AG09309 (cell line): ENCODE data around the gene RNFT1.
A peak's percentile ranks its signal among the peaks of the same experiment; 100 is the strongest.
"Not testable (repeated sequence)": the region's sequence is repeated elsewhere in the genome, so short reads cannot be mapped to it uniquely, and the experiment has no call there.

Experiments
- DNase-seq: peaks from one replicate; pipeline ENCODE4 v3.0.0-alpha.2; 2010; ENCODE audit warnings: low read depth
- H3K4me3 ChIP-seq: 2 replicates; pipeline ENCODE4 v1.5.1; 2011; ENCODE audit warnings: mild to moderate bottlenecking, low read depth, low read length, moderate library complexity; ENCODE audit not compliant: control insufficient read depth
- CTCF ChIP-seq: IDR thresholded peaks from 2 replicates; pipeline ENCODE4 v1.5.1; 2011; ENCODE audit warnings: mild to moderate bottlenecking, low read depth, low read length, inconsistent platforms; ENCODE audit not compliant: insufficient read depth, control insufficient read depth; ENCODE audit errors: missing control alignments

Gene RNFT1

DNA sequence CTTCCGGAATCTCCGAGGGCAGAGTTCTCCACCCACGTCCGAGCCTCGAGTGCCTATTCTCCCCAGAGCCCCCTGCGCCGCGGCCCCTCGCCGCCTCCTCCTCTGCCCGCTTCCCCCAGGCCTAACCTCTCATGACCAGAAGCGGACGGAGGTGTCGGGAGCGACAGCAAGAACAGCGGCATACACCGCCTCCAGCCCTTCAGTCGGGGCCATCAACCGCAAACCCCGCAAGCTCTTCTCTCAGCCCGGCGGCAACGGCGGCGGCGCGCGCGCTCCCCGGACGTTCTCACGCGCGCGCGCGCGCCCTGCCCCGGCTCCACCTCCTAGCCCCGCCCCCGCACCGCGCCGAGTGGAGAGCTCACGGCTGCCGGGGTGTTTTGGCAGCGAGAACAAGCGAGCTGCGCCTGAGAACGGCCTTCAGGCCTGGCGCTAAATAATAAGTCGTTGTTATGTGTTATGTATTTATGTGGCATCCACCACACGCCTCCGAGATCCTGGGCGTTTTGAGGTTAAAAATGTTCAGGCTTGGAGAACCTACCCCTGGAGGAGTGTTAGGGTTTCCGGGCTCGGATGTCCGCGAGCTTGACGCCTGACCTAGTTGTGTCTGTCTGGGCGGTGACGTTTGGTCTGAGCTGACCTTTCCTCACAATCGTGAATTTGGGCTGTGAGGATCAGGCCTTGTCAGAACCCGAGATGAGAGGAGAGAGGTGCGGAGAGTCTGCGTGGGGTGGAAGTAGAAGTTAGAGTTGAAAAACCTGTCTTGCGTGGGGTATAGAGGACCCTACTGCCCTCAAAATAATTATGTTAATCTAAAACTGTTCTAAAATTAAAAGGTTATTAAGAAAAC, at the start of gene RNFT1:
Gene RNFT1, minus strand, starts transcription at position 259 of the 847 bp plus-strand sequence. Its CDS starts 77 bp downstream, at position 182.
- TF ChIP-seq CTCF, result no peak
- DNase-seq, result no peak
- H3K4me3 ChIP-seq, result peak within 1 kb of the TSS; percentile 100

DNA sequence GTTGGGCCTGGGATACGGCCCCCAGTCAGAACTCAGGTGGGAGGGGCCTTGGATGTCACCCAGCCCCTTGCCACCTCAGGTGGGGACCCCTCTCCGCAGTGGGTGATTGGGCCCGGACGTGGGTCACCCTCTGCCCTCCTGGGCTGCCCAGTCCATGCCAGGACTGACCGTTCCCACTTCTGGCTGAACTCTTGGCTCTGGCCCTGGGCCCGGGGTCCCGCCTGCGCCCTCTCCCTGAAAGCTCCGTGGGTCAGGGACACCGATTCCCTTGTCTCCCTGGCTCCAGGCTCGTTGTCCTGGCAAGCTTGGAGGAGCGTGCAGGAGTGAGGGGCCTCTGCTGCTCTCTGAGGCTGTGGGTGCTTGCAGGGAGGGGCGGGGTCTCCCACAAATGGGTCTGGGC, 44.8 kb upstream of the RNFT1 start:
- not testable (repeated sequence) for H3K4me3 ChIP-seq, DNase-seq

DNA sequence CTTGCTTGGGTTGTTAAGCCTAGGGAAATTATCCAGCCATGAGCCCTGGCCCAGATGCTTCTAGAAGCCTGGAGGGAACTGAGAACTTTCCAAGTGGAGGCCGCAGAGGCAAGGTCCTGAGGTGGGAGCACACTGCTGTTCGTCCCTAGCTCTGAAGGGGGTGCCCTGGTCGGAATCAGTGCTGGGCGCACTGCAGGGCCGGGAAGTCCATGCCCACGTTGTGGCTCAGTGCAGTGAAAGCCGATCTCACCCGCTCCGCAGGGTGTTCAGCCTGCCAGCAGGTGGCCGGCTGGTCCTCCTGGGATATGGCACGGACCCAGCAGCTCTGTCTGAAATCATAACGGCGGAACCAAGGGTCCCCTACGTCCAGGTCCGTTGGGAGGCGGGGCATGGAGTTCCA, 43.8 kb upstream of the RNFT1 start:
- not testable (repeated sequence) for H3K4me3 ChIP-seq, DNase-seq

- no peak for TF ChIP-seq CTCF
- DNase-seq, result no peak
- no peak overlapping the region for H3K4me3 ChIP-seq
These were observed 41.6 kb upstream of the RNFT1 start for GRCh38 chr17:60006160-60006559.

DNA sequence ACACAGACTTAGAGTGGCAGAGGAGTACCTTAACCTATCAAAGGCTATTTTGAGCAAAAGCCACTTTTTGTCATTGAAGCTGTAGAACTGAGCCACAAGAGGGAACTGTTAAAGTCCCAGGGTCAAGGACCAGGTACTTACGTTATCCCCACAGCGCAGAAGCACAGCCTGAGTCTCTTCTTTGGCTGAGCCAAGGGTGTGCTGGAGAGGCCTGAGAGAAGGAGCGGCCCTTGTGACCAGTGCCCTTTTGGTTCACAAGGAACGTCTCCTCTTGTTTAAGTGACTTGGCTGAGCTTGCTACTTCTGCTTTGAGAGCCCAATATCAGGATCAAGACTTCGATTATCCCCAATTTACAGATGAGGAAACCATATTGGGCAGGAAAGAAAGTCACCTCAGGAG, 40.0 kb upstream of the RNFT1 start:
- DNase-seq, H3K4me3 ChIP-seq: not testable (repeated sequence)

DNA sequence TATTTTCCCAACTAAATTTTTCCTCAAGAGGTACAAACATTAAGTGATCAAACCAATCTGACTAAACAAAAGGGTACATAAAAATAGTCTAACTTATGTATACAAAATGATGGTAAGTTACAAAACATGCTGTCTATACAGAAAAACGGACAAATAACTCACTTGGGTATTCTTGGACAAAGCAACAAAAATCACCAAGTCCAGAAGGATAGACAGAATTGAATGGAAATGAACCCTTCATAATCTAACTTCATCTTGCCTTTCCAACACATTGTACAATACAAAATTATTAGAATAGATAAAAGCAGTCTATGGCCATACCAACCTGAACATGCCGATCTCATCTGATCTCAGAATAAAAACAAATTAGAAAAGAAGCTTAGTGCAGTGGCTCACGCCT, 37.9 kb upstream of the RNFT1 start:
- not testable (repeated sequence) for H3K4me3 ChIP-seq

DNA sequence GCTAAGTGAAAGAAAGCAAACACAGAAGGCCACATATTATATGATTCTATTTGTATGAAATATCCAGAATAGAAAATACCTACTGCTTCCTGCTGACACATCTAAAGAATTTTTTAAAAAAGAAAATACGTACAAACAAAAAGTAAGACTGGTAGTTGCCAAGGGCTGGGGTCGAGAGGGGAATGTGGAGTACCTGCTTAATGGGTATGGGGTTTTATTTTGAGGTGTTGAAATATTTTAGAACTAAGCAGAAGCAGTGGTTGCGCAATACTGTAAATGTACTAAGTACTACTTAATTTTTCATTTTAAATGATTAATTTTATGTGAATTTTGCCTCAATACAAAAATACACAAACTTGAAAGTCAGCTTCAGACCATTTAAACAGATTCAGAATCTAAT, 32.1 kb upstream of the RNFT1 start:
- DNase-seq, H3K4me3 ChIP-seq: not testable (repeated sequence)

More for the DNA sequence above, 37.9 kb upstream of the RNFT1 start:
- not testable (repeated sequence) for DNase-seq

- DNase-seq, H3K4me3 ChIP-seq: not testable (repeated sequence)
These were observed 10.6 kb upstream of the RNFT1 start for GRCh38 chr17:59975166-59975565.

GRCh38 chr17:59973483-59973882, 8.9 kb upstream of the RNFT1 start:
- not testable (repeated sequence) for DNase-seq, H3K4me3 ChIP-seq

GRCh38 chr17:59972778-59973177, 8.2 kb upstream of the RNFT1 start:
- no peak for TF ChIP-seq CTCF
- H3K4me3 ChIP-seq, result no peak overlapping the region
- DNase-seq, result no peak

DNA sequence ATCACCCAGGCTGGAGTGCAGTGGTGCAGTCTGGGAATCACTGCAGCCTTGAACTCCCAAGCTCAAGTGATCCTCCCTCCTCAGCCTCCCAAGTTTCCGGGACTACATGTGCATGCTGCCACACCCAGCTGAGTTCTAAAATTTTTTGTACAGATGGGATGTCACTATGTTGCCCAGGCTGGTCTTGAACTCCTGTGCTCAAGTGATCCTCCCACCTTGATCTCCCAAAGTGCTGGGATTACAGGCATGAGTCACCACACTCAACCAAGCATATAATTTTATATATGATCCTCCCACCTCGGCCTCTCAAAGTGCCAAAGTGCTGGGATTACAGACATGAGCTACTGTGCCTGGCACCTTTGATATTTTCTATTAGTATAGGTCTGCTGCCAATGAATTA, 7.2 kb upstream of the RNFT1 start:
- not testable (repeated sequence) for H3K4me3 ChIP-seq, DNase-seq
